Stimulated activated naive CD8-positive, alpha-beta T cell treated with anti-CD3 and anti-CD28 coated beads, Interleukin-15, amount 100 ng/mL, for 72 hours (primary cell): ENCODE data around the gene ABHD15.

Experiments
- ATAC-seq: fragments of 150-1000 bp; cut with Tn5 transposase; 2 replicates; pipeline ENCODE4 v1.10.0; 2021; ENCODE audit warnings: mild to moderate bottlenecking, moderate library complexity
- DNase-seq, 2 donors: peaks; one replicate each; pipeline ENCODE4 v3.0.0; 2021 to 2022
- H3K27ac Mint-ChIP-seq, 2 donors: one replicate each; pipeline ENCODE4 v1.8.0; 2022; ENCODE audit warnings: mild to moderate bottlenecking in 2 of 2, mixed read lengths in 2 of 2, moderate library complexity in 2 of 2
- H3K27me3 Mint-ChIP-seq: one replicate; pipeline ENCODE4 v1.8.0; 2022; ENCODE audit warnings: mixed read lengths
- H3K4me1 Mint-ChIP-seq: one replicate; pipeline ENCODE4 v1.8.0; 2022; ENCODE audit warnings: mild to moderate bottlenecking, mixed read lengths
- H3K4me3 Mint-ChIP-seq, 2 donors: one replicate each; pipeline ENCODE4 v1.8.0; 2022; ENCODE audit warnings: mild to moderate bottlenecking in 2 of 2, mixed read lengths in 2 of 2, moderate library complexity in 1 of 2
- H3K9me3 Mint-ChIP-seq, 2 donors: one replicate each; pipeline ENCODE4 v1.8.0; 2022; ENCODE audit warnings: mixed read lengths in 2 of 2

The ABHD15 gene, protein sequence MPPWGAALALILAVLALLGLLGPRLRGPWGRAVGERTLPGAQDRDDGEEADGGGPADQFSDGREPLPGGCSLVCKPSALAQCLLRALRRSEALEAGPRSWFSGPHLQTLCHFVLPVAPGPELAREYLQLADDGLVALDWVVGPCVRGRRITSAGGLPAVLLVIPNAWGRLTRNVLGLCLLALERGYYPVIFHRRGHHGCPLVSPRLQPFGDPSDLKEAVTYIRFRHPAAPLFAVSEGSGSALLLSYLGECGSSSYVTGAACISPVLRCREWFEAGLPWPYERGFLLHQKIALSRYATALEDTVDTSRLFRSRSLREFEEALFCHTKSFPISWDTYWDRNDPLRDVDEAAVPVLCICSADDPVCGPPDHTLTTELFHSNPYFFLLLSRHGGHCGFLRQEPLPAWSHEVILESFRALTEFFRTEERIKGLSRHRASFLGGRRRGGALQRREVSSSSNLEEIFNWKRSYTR

DNA sequence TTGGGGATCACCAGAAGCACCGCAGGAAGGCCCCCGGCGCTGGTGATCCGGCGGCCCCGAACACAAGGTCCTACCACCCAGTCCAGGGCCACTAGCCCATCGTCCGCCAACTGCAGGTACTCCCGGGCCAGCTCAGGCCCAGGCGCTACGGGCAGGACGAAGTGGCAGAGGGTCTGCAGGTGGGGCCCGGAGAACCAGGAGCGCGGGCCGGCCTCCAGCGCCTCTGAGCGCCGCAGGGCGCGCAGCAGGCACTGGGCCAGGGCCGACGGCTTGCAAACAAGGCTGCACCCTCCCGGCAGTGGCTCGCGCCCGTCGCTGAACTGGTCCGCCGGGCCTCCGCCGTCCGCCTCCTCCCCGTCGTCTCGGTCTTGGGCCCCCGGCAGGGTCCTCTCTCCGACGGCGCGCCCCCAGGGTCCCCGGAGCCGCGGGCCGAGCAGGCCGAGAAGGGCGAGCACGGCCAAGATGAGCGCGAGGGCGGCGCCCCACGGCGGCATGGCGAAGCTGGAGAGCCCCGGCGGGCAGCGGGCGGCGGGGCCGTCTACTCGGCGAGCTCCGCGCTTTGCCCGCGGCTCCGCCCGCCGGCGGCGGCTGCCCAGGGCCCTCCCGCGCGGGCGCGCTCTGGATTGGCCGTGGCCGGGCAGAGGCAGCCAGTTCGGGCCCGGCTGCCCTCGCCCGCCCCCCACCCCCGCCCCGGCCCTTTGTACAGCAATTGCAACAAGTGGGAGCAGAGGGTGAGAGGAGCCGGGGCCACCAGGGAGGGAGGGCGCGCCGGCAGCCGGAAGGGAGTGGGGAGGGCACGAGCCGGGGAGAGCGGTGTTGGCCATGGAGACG lies at the start of gene ABHD15:
Gene ABHD15, minus strand, starts transcription at position 565 of the 831 bp plus-strand sequence. Its CDS starts 71 bp downstream, at position 494.
- peak within 1 kb of the TSS; percentile 93 to 95 for H3K4me3 Mint-ChIP-seq
- no peaks in the 10 kb centered on the region for H3K9me3 Mint-ChIP-seq
- no peaks in the 10 kb centered on the region for H3K27me3 Mint-ChIP-seq
- peaks cover 47% of the 10 kb centered on the region for H3K4me1 Mint-ChIP-seq
- H3K27ac Mint-ChIP-seq = peak within 1 kb of the TSS; percentile 90 to 92
- ATAC-seq (peak; percentile 59), DNase-seq (peak; percentile 75 to 85)

DNA sequence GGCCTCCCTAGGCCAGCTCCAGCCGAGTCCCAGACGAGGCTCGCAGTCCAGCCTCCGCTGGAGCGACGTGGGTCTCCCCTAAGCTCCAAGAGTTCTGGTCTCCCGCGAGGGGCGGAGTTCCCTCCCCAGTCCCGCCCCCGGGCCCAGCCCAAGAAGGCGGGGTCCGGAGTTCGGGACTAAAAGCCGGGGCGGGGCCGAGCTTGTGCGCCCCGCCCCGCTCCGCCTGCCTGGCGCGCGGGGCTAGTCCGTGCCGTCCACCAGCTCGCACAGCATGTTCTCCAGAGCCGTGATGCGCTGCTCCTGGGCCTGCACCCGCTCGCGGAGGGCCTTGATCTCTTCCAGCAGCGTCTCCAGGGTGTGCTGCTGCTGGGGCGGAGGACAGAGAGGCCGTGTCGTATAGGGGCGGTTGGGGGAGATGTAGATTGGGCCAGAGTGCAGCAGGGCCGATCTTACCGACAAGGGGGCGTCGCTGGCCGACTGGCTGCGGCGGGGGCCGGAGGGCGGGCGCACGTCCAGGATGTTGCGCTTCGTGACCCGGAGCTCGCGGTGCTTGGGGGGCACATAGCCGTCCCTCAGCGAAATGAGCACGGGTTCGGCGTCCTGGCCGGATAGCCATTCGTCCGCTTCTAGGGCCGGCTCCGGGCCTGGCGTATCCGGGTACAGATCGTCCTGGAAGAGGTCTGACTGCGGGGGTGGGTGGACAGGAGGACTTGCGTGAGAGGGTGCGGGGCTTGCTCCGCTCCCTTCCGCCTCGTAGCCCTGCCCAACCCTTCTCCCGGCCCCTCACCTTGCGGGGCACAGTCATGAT lies 48.9 kb upstream of the ABHD15 start:
- H3K4me3 Mint-ChIP-seq = peak overlapping the region; percentile 85 to 93
- H3K27ac Mint-ChIP-seq = peak overlapping the region; percentile 12 to 36
- H3K9me3 Mint-ChIP-seq = no peaks in the 10 kb centered on the region
- DNase-seq = peak; percentile 81 to 83
- H3K27me3 Mint-ChIP-seq = peaks cover 5% of the 10 kb centered on the region
- peak; percentile 63 for ATAC-seq
- peaks cover 61% of the 10 kb centered on the region for H3K4me1 Mint-ChIP-seq

DNA sequence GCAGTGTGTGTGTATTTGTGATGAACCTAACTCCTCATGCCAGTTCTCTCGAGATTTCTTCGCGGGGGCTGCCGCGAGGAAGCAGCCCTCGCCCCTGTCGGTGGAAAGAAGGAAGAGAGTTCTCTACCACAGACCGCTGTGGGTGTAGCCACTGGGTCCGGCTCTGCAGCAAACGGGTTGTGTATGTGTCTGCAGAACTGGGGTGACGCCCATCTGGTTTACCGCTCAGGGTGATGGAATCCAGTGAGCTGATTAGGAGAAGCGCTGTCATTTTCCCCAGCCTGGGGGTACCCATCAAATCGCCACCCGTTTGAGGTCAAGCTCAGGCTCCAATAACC lies 48.2 kb upstream of the ABHD15 start:
- Mint-ChIP-seq H3K4me1 (peaks cover 61% of the 10 kb centered on the region), H3K9me3 (no peaks in the 10 kb centered on the region), H3K27me3 (peaks cover 5% of the 10 kb centered on the region), H3K27ac (peak overlapping the region in 1 of 2 donors; percentile 36), H3K4me3 (peak overlapping the region; percentile 85 to 93)
- ATAC-seq (peak; percentile 31), DNase-seq (peak; percentile 62 to 71)

DNA sequence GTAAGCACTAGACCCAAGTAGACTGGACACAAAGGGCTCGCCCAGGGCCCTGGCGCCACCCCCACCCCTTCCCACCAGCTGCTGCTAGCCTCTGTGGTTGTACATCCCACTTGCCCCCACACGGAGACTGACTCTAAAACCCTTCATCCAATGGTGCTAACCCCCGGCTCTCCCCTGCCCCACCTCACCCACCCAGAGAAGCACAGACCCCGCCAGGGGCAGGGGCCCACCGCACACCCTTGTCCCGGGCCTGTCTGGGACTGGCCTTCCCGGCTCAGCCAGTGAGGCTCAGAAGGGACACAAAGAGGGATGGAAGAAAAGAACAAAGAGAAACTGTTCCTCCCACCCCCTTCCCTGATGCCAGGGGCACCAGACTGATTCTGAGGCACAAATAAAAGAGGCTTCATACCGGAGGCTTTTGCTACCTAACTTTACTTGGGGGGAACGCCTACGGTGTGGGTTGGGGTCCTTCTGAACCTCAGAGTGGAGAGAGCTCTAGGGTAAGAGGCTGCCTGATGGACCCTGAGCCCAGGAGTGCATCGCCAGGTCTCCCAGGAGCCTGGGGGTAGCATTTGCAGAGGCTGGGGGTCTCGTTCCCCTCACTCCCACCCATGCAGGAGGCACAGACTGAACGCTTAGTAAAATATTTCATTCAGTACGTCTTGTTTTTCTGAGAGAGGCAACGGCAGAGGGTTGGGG lies 47.7 kb upstream of the ABHD15 start:
- no peak for ATAC-seq
- Mint-ChIP-seq H3K4me1 (peaks cover 61% of the 10 kb centered on the region), H3K4me3 (peak overlapping the region; percentile 85 to 93), H3K9me3 (no peaks in the 10 kb centered on the region), H3K27ac (no peak overlapping the region), H3K27me3 (peaks cover 5% of the 10 kb centered on the region)
- DNase-seq = no peak

DNA sequence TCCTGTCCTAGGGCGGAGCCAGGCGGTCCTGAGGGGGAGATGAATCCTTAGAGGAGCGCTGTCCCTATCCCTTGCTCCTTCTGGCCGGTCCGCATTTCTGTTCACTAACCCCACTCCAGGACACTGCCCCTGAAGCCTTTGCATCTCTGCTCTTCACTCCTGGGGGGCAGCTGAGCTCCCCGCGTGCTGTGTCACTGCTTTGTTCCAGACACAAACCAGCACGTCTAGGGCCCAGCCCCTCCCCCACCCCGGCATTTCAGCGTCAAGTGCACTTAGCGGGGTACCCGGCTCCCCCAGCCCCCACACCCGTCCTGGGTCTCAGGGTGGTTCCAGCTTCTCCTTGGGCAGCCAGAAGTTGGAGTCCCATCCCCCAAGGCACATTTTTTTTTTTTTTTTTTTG lies 47.0 kb upstream of the ABHD15 start:
- DNase-seq (no peak), ATAC-seq (no peak)
- Mint-ChIP-seq H3K9me3 (no peaks in the 10 kb centered on the region), H3K27me3 (peaks cover 5% of the 10 kb centered on the region), H3K27ac (no peak overlapping the region), H3K4me3 (peak overlapping the region; percentile 59 to 62), H3K4me1 (peaks cover 59% of the 10 kb centered on the region)

DNA sequence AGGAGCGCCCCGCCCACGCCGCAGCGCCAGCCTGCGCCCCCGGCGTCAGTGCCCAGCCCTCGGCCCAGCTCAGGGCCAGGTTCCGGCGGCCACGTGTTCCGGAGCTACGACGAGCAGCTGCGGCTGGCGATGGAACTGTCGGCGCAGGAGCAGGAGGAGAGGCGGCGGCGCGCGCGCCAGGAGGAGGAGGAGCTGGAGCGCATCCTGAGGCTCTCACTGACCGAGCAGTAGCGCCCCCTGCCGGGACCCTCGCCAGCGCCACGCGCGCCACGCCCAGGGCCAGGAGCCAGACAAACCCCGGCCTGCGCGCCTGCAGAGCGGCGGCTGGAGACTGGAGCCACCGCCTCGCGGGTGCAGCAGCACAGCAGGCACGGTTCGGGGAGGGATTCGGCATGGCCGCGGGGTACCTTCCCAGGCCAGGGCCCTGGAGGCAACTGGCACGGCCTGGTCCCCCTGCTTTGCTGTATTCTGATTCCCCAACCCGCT lies 46.6 kb upstream of the ABHD15 start:
- H3K9me3 Mint-ChIP-seq = no peaks in the 10 kb centered on the region
- peak; percentile 93 to 96 for DNase-seq
- peak overlapping the region; percentile 59 to 62 for H3K4me3 Mint-ChIP-seq
- no peak overlapping the region for H3K27ac Mint-ChIP-seq
- ATAC-seq = peak; percentile 59
- peaks cover 5% of the 10 kb centered on the region for H3K27me3 Mint-ChIP-seq
- H3K4me1 Mint-ChIP-seq = peaks cover 54% of the 10 kb centered on the region

DNA sequence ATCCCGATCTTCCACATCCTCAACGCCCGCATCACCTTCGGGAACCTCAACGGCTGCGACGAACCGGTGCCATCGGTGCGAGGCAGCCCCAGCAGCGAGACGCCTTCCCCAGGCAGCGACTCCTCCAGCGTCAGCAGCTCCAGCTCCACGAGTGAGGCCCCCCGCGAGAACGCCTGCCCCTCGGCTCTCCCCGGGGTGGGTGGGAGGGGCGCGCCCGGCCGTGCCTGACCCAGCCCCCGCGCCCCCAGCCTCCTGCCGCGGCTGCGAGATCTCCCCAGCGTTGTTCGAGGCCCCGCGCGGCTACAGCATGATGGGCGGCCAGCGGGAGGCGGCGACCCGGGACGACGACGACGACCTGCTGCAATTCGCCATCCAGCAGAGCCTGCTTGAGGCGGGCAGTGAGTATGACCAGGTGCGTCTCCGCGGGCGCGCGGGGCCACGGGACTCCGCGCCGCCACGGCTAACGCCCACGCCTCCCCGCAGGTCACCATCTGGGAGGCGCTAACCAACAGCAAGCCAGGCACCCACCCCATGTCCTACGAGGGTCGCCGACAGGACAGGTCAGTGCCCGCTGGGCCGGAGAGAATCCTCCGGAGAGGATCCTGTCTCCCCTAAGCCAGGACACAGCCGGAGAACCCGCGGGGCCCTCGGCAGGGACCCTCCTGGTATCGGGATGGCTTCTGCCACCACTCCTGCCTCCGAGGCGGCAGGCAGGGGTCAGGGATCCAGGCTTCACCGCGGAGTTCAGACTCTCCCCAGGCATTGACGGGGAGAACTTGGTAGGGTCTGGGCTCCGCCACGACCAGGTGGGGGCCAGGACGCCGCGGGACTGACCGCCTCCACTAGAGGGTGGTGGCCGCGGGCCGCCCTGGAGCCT lies 45.8 kb upstream of the ABHD15 start:
- H3K27me3 Mint-ChIP-seq = peaks cover 5% of the 10 kb centered on the region
- peak overlapping the region in 1 of 2 donors; percentile 70 for H3K4me3 Mint-ChIP-seq
- ATAC-seq = no peak
- H3K9me3 Mint-ChIP-seq = no peaks in the 10 kb centered on the region
- DNase-seq = no peak
- H3K27ac Mint-ChIP-seq = peak overlapping the region in 1 of 2 donors; percentile 76
- H3K4me1 Mint-ChIP-seq = peaks cover 47% of the 10 kb centered on the region

DNA sequence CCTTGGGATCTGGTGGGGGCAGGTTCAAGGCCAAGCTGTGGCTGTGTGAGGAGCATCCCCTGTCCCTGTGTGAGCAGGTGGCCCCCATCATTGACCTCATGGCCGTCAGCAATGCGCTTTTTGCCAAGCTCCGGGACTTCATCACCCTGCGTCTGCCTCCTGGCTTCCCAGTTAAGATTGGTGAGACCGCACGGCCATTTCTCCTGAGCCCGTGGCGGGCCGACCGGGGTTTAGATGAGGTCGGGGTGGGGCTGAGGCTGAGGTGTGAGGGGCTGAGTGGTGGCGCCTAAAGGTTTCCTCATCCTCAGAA lies 45.2 kb upstream of the ABHD15 start:
- H3K4me3 Mint-ChIP-seq = no peak overlapping the region

DNA sequence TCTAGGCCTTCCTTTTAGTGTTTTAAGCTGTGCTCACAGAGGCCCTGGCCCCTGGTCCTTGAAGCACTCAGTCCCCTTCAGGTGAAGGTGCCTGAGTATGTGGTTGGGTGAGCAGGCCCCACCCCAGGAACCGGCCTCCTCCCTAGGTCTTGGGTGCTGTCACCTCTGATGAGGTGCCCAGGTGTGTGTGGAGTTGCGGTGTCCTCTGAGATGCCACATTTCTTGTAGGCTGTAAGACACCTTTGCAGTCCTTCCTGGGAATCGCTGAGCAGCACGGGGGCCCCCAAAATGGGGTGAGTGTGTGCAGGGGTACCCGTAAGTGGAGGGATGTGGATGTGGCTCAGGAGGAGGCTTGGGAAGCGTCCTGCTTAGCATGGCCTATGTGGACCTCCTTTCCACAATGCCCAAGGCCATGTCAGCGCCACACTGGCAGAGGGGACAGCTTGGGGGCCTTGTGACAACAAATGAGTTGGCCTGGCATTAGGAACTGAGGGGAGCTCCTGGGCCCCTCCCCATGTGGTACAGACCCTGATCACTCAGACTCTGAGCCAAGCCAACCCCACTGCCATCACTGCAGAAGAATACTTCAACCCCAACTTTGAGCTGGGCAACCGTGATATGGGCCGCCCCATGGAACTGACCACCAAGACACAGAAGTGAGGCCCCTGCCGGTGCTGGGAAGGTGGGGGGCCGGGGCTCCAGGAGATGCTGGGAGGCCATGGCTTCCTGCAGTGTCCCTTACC lies 44.7 kb upstream of the ABHD15 start:
- Mint-ChIP-seq H3K4me3 (no peak overlapping the region), H3K27ac (no peak overlapping the region), H3K4me1 (peaks cover 42% of the 10 kb centered on the region), H3K9me3 (no peaks in the 10 kb centered on the region), H3K27me3 (peaks cover 5% of the 10 kb centered on the region)
- ATAC-seq = no peak
- DNase-seq = no peak

More for the DNA sequence above, 45.2 kb upstream of the ABHD15 start:
- peaks cover 47% of the 10 kb centered on the region for H3K4me1 Mint-ChIP-seq
- H3K27me3 Mint-ChIP-seq = peaks cover 5% of the 10 kb centered on the region
- DNase-seq = no peak
- H3K27ac Mint-ChIP-seq = no peak overlapping the region
- no peaks in the 10 kb centered on the region for H3K9me3 Mint-ChIP-seq
- ATAC-seq = no peak

DNA sequence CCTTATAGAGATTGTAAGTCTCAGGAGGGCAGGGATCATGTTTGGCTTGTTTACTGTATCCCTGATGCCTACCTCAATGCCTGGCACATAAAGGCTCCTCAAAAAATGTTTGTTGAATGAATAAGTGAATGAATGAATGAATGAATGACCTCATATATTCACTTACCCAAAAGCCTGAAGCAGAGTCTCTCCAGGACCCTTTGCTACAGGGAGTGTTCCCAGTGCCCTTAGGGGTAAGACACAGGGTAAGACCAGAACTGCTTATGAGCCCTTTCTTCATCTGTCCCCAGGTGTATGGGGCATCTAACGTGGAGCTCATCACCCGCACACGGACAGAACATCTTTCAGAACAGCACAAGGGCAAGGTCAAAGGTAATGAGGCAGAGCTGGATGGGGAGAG lies 43.6 kb upstream of the ABHD15 start:
- ATAC-seq = no peak
- no peak overlapping the region for H3K4me3 Mint-ChIP-seq
- no peak overlapping the region for H3K27ac Mint-ChIP-seq

DNA sequence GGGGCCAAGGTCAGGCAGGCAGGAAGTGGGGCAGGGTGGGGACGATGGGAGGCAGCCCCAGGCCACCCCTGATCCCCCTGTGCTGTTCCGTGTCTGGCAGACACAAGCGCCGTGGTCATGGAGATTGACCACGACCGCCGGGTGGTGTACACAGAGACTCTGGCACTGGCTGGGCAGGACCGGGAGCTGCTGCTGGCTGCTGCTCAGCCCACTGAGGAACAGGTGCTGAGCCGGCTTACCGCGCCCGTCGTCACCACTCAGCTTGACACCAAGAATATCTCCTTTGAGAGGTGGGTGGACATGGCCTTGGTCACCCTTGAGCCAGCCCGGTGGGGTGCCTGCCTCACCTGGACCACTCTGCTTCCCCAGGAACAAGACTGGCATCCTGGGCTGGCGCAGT lies 42.1 kb upstream of the ABHD15 start:
- Mint-ChIP-seq H3K4me3 (no peak overlapping the region), H3K27me3 (no peaks in the 10 kb centered on the region), H3K9me3 (no peaks in the 10 kb centered on the region), H3K27ac (no peak overlapping the region), H3K4me1 (peaks cover 17% of the 10 kb centered on the region)
- ATAC-seq (no peak), DNase-seq (no peak)

More for the DNA sequence above, 43.6 kb upstream of the ABHD15 start:
- Mint-ChIP-seq H3K9me3 (no peaks in the 10 kb centered on the region), H3K27me3 (no peaks in the 10 kb centered on the region), H3K4me1 (peaks cover 31% of the 10 kb centered on the region)
- DNase-seq = no peak

DNA sequence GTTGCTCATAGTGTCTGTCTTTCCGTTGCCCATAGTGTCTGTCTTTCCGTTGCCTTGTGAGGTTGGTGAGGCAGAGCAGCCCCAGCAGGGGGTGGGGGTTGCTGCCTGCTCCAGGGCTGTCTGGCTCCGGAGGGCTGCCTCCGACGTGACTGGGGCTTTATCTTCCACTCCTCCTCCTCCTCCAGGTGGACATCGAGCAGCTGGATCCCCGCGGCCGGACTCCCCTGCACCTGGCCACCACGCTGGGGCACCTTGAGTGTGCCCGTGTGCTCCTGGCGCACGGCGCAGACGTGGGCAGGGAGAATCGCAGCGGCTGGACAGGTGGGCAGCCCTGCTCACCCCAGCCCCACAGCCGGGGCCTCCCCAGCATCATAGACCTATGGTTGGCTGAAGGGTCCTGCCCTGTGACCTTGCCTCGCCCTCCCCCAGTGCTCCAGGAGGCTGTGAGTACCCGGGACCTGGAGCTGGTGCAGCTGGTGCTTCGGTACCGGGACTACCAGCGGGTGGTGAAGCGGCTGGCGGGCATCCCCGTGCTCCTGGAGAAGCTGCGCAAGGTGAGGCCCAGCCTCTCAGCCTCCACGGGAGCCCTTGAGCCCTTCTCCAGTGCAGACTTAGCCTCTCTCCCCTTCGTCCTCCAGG lies 40.8 kb upstream of the ABHD15 start:
- H3K27ac Mint-ChIP-seq = no peak overlapping the region
- DNase-seq = no peak
- H3K4me3 Mint-ChIP-seq = no peak overlapping the region
- H3K27me3 Mint-ChIP-seq = no peaks in the 10 kb centered on the region
- no peaks in the 10 kb centered on the region for H3K9me3 Mint-ChIP-seq
- ATAC-seq = peak; percentile 35
- H3K4me1 Mint-ChIP-seq = peaks cover 7% of the 10 kb centered on the region

DNA sequence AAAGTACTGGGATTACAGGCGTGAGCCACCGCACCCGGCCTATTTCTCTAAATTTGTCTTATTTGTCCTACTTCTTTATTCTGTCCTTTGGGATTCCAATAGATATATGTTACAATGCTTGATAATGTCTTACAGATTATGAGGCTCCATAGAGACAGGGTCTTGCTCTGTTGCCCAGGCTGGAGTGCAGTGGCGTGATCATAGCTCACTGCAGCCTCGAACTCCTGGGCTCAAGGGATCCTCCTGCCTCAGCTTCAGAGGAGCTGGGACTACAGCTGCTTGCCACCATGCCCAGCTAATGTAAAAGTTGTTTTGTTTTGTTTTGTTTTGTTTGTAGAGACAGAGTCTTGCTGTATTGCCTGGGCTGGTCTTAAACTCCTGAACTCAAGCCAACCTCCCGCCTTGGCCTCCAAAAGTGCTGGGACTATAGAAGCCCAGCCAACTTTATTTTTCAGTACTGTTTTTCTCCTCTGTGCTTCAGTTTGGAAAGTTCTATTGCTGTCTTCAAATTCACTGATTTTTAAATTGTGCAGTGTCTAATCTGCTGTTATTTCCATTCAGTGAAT lies 36.4 kb upstream of the ABHD15 start:
- ATAC-seq (no peak), DNase-seq (no peak)
- no peak overlapping the region for H3K27ac Mint-ChIP-seq
- H3K27me3 Mint-ChIP-seq = no peaks in the 10 kb centered on the region
- no peak overlapping the region for H3K4me3 Mint-ChIP-seq
- peaks cover 16% of the 10 kb centered on the region for H3K4me1 Mint-ChIP-seq
- H3K9me3 Mint-ChIP-seq = no peaks in the 10 kb centered on the region
